DOHH2 (cell line): Measurements from ENCODE around the gene WDFY2.

Source experiments
- H3F3A ChIP-seq: fragments of 200-600 bp; sonication (generic), shearing (Covaris generic); 2 replicates; pipeline ENCODE4 v1.6.0; 2016; ENCODE audit warnings: antibody characterized with exemption, mild to moderate bottlenecking; ENCODE audit not compliant: control insufficient read depth, insufficient read depth
- H3K27ac ChIP-seq: fragments of 200-600 bp; sonication (generic); 2 replicates; pipeline ENCODE4 v1.5.1; 2014; ENCODE audit warnings: low read depth, mild to moderate bottlenecking, low read length, moderate library complexity
- H3K27me3 ChIP-seq: fragments of 200-600 bp; sonication (generic); 2 replicates; pipeline ENCODE4 v1.6.1; 2014; ENCODE audit warnings: mild to moderate bottlenecking, low read length, mixed read lengths; ENCODE audit not compliant: control insufficient read depth
- H3K36me3 ChIP-seq: fragments of 200-600 bp; sonication (generic); 2 replicates; pipeline ENCODE4 v1.6.1; 2014; ENCODE audit warnings: mild to moderate bottlenecking, low read length, moderate library complexity, mixed read lengths; ENCODE audit not compliant: control insufficient read depth
- H3K4me1 ChIP-seq: fragments of 200-600 bp; sonication (generic); 2 replicates; pipeline ENCODE4 v1.6.1; 2014; ENCODE audit warnings: mild to moderate bottlenecking, low read length, mixed read lengths; ENCODE audit not compliant: control insufficient read depth
- H3K4me2 ChIP-seq: fragments of 200-600 bp; sonication (generic); 2 replicates; pipeline ENCODE4 v1.6.0; 2014; ENCODE audit warnings: mild to moderate bottlenecking, low read length, moderate library complexity
- H3K4me3 ChIP-seq: fragments of 200-600 bp; sonication (generic); 2 replicates; pipeline ENCODE4 v1.5.1; 2014; ENCODE audit warnings: mild to moderate bottlenecking, low read length, mixed read lengths
- H3K79me2 ChIP-seq: fragments of 200-600 bp; sonication (generic); 2 replicates; pipeline ENCODE4 v1.6.1; 2014; ENCODE audit warnings: mild to moderate bottlenecking, low read length, mixed read lengths; ENCODE audit not compliant: control insufficient read depth
- H3K9me2 ChIP-seq: fragments of 200-600 bp; sonication (generic); replicated peaks from 2 replicates; pipeline ENCODE4 v1.6.1; 2014; ENCODE audit warnings: mild to moderate bottlenecking, low read length, mixed read lengths; ENCODE audit not compliant: control insufficient read depth
- H3K9me3 ChIP-seq: fragments of 200-600 bp; sonication (generic); 2 replicates; pipeline ENCODE4 v1.6.1; 2014; ENCODE audit warnings: antibody characterized with exemption, low read length, mixed read lengths; ENCODE audit not compliant: control insufficient read depth, insufficient read depth
- H4K20me1 ChIP-seq: fragments of 200-600 bp; sonication (generic); 2 replicates; pipeline ENCODE4 v1.6.0; 2014; ENCODE audit warnings: low read depth, mild to moderate bottlenecking, antibody characterized with exemption, low read length, moderate library complexity; ENCODE audit not compliant: control insufficient read depth, insufficient read depth
- CTCF ChIP-seq: fragments of 200-600 bp; sonication (generic); IDR thresholded peaks from one replicate; pipeline ENCODE4 v1.5.1; 2014; ENCODE audit warnings: antibody characterized with exemption, mild to moderate bottlenecking, low read depth, low read length; ENCODE audit not compliant: poor library complexity, severe bottlenecking
- EZH2phosphoT487 ChIP-seq: fragments of 200-600 bp; sonication (generic); IDR thresholded peaks from 2 replicates; pipeline ENCODE4 v1.6.1; 2017; ENCODE audit warnings: borderline replicate concordance, mild to moderate bottlenecking, antibody characterized with exemption, low read length, moderate library complexity, mixed read lengths

The WDFY2 gene

GRCh38 chr13:51793570-51794271 lies 209.5 kb downstream of the WDFY2 start:
- H3F3A ChIP-seq: peaks cover 3% of the 10 kb centered on the region
- H3K9me3 ChIP-seq: no peaks in the 10 kb centered on the region
- no peaks in the 10 kb centered on the region for H3K79me2 ChIP-seq
- peaks cover 30% of the 10 kb centered on the region for H3K4me1 ChIP-seq
- no peak for TF ChIP-seq CTCF
- TF ChIP-seq EZH2phosphoT487: no peak
- H4K20me1 ChIP-seq: no peaks in the 10 kb centered on the region
- no peaks in the 10 kb centered on the region for H3K36me3 ChIP-seq
- no peaks in the 10 kb centered on the region for H3K27me3 ChIP-seq
- H3K4me3 ChIP-seq: peak overlapping the region; percentile 36
- peak overlapping the region; percentile 33 for H3K27ac ChIP-seq
- H3K9me2 ChIP-seq: no peaks in the 10 kb centered on the region
- peak overlapping the region; percentile 58 for H3K4me2 ChIP-seq

- TF ChIP-seq CTCF (no peak), EZH2phosphoT487 (no peak)
- Histone ChIP-seq H3K4me2 (peak overlapping the region; percentile 58), H3F3A (peaks cover 3% of the 10 kb centered on the region), H3K27ac (no peak overlapping the region), H3K9me2 (no peaks in the 10 kb centered on the region), H4K20me1 (no peaks in the 10 kb centered on the region), H3K9me3 (no peaks in the 10 kb centered on the region), H3K27me3 (no peaks in the 10 kb centered on the region), H3K36me3 (no peaks in the 10 kb centered on the region), H3K4me3 (no peak overlapping the region), H3K79me2 (no peaks in the 10 kb centered on the region), H3K4me1 (peaks cover 33% of the 10 kb centered on the region)
Observed at GRCh38 chr13:51794964-51795363, 210.7 kb downstream of the WDFY2 start.

- Histone ChIP-seq H3K4me1 (peaks cover 33% of the 10 kb centered on the region), H3K27ac (no peak overlapping the region), H3K27me3 (no peaks in the 10 kb centered on the region), H3K9me2 (no peaks in the 10 kb centered on the region), H3K9me3 (no peaks in the 10 kb centered on the region), H3K4me2 (no peak overlapping the region; the same call in 1 of the 2 replicates), H4K20me1 (no peaks in the 10 kb centered on the region), H3K4me3 (no peak overlapping the region), H3K79me2 (no peaks in the 10 kb centered on the region), H3F3A (peaks cover 3% of the 10 kb centered on the region), H3K36me3 (no peaks in the 10 kb centered on the region)
- no peak for TF ChIP-seq CTCF
- no peak for TF ChIP-seq EZH2phosphoT487
Observed at GRCh38 chr13:51795419-51795818, 211.2 kb downstream of the WDFY2 start.
